Epithelial cell of proximal tubule (primary cell): ENCODE measurements around the gene HSD17B12. TPM values are rescaled to one million over a fixed set of nuclear protein-coding genes. Genes with fewer than 3 reads are reported as not detected.

Experiments used
- DNase-seq: peaks from one replicate; pipeline ENCODE4 v3.0.0-alpha.2; 2011; ENCODE audit warnings: low read depth
- H3K4me3 ChIP-seq: 2 replicates; pipeline ENCODE4 v1.5.1; 2011; ENCODE audit warnings: low read depth, mild to moderate bottlenecking, low read length
- CTCF ChIP-seq: conservative IDR thresholded peaks from 2 replicates; pipeline ENCODE4 v1.5.1; 2012; ENCODE audit warnings: low read depth, mild to moderate bottlenecking, low read length
- total RNA-seq: library from RNA; depleted of rRNA; stranded (reverse); fragments of >200 nt; gene quantifications from 2 replicates; pipeline ENCODE4 v1.2.3, GENCODE V29; 2015

Gene HSD17B12
- total RNA-seq, 1 donor from 2014 or later, result 49.5 TPM

DNA sequence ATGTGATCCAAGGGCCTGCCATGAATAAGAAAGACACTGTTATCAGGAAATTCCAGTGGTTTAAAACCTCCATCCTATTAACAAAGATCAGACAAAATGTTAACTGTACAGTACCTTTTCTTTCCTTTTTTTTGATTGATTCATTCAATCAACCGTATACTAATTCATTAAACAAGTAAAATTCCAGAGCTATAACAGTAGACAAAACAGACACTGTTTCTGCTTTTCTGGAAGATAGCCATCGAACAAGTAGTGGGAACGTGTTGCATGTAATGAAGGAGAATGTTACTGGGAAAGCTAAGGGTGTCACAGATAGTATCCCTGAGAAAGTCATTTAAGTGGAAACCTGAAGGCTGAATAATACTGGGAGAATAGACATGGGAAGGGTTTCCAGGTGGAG is 126.4 kb downstream of the HSD17B12 start:
- TF ChIP-seq CTCF, result no peak
- no peak overlapping the region for H3K4me3 ChIP-seq
- no peak for DNase-seq

GRCh38 chr11:43810929-43811596 is 130.5 kb downstream of the HSD17B12 start:
- TF ChIP-seq CTCF, result peak; percentile 39
- DNase-seq, result no peak

DNA sequence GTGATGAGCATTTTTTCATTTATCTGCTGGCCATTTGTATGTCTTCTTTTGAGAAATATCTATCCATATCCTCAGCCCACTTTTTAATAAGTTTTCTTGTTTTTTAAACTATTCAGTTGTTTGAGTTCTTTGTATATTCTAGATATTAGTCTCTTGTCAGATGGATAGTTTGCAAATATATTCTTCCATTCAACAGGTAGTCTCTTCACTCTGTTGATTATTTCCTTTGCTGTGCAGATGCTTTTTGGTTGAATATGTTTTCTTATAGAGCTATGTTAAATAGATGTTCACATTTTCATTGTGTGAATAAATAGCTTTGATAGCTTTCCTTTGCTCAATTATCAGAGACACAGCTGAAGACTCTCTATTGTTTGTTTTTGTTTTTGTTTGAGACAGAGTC is 131.9 kb downstream of the HSD17B12 start:
- no peak for DNase-seq
- TF ChIP-seq CTCF, result no peak
- no peak overlapping the region for H3K4me3 ChIP-seq

More at GRCh38 chr11:43810929-43811596, 130.5 kb downstream of the HSD17B12 start:
- no peak overlapping the region for H3K4me3 ChIP-seq

DNA sequence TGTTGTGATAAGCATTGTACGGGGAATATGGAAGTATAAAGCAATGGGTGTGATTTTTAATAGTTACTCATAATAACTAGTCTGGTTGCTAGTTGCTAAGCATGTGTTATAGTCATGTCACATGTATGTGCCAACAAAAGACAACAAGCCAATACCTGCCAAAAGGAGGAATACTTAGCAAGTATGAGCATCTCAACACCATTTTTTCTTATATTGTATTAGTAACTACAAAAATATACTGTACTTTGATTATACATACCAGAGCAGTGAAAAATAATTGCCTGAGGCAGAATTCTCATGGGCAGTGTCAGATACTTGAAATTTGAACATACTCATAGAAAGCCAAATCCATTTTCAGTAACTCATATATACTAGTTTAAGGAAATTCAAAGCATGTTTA is 137.7 kb downstream of the HSD17B12 start:
- no peak for DNase-seq
- no peak overlapping the region for H3K4me3 ChIP-seq
- TF ChIP-seq CTCF, result no peak

- no peak for DNase-seq
- H3K4me3 ChIP-seq, result no peak overlapping the region
- no peak for TF ChIP-seq CTCF
These were observed 139.4 kb downstream of the HSD17B12 start for GRCh38 chr11:43819926-43820325.

GRCh38 chr11:43823316-43823715 is 142.8 kb downstream of the HSD17B12 start:
- DNase-seq, result no peak
- TF ChIP-seq CTCF, result no peak
- H3K4me3 ChIP-seq, result no peak overlapping the region

DNA sequence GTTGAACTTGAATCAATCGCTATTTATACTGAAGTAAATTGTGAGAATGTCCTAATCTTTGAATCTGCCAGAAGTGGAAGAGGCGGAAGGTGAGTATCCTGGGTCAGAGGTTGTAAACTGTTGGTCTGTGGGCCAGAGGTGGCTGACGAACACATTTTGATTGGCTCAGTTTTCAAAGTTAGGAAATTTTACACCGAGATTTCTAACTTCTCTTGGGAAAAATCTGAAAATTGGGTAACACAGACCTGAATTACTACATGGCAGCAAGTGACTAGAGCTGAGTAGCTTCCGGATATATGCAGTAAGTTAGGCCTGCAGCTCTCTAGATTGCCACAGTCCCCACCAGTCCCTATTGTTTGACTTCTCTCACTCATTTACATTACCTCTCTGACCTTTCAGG is 143.3 kb downstream of the HSD17B12 start:
- no peak for DNase-seq
- no peak overlapping the region for H3K4me3 ChIP-seq
- TF ChIP-seq CTCF, result no peak
